ENCODE data around the gene FBXL15. TPM values are rescaled to one million over a fixed set of nuclear protein-coding genes. Genes with fewer than 3 reads are reported as not detected.

FBXL15 gene
- total and polyA plus RNA-seq, 10 donors = 16.7 to 28.7 (median 23.0) TPM

DNA sequence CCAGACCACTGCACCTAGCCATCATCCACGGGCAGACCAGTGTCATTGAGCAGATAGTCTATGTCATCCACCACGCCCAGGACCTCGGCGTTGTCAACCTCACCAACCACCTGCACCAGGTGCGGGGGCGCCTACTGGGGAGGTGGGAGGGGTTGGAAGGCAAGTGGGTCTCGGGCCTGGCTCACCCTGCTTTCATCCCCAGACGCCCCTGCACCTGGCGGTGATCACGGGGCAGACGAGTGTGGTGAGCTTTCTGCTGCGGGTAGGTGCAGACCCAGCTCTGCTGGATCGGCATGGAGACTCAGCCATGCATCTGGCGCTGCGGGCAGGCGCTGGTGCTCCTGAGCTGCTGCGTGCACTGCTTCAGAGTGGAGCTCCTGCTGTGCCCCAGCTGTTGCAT is 20.6 kb upstream of the FBXL15 start:
- Histone ChIP-seq H3K27ac (peak overlapping the region in 6 of 8 donors; percentile 87 to 100 (median 90)), H3K36me3 (peaks cover 0 to 70% (median 58%) of the 10 kb centered on the region in 6 donors), H3K4me3 (peak overlapping the region in 4 of 8 donors; percentile 49 to 74 (median 56)), H3K9me3 (no peaks in the 10 kb centered on the region), H3K27me3 (replicated peaks in 1 of 7) (no peaks in the 10 kb centered on the region), H3K4me1 (peaks cover 30 to 76% (median 53%) of the 10 kb centered on the region in 6 donors)
- DNase-seq = peak; percentile 79
- TF ChIP-seq POLR2A (IDR thresholded peaks at IDR 0.05) (no peak), POLR2AphosphoS5 (IDR thresholded peaks at IDR 0.05) (peak in 1 of 3 donors; percentile 0)
- 86 to 90% (median 90%) methylated on average over 2 to 17 of the region's 17 CpGs for WGBS, 5 donors
- intact Hi-C loops (cut with DNase I; ENCODE audit: low total_unique reads) = no loop called here

GRCh38 chr10:102400598-102401341 is 19.9 kb upstream of the FBXL15 start:
- intact Hi-C loops (cut with DNase I; ENCODE audit: low total_unique reads) = no loop called here

GRCh38 chr10:102401342-102401654 is 19.3 kb upstream of the FBXL15 start:
- peaks cover 28 to 65% (median 47%) of the 10 kb centered on the region in 6 donors for H3K4me1 ChIP-seq
- no peak for DNase-seq
- H3K36me3 ChIP-seq = peaks cover 0 to 69% (median 58%) of the 10 kb centered on the region in 6 donors
- WGBS, 5 donors = 84 to 94% (median 92%) methylated on average over 8 of the region's 8 CpGs
- no peaks in the 10 kb centered on the region for H3K27me3 ChIP-seq (replicated peaks in 1 of 7)
- TF ChIP-seq, protein P1, sequence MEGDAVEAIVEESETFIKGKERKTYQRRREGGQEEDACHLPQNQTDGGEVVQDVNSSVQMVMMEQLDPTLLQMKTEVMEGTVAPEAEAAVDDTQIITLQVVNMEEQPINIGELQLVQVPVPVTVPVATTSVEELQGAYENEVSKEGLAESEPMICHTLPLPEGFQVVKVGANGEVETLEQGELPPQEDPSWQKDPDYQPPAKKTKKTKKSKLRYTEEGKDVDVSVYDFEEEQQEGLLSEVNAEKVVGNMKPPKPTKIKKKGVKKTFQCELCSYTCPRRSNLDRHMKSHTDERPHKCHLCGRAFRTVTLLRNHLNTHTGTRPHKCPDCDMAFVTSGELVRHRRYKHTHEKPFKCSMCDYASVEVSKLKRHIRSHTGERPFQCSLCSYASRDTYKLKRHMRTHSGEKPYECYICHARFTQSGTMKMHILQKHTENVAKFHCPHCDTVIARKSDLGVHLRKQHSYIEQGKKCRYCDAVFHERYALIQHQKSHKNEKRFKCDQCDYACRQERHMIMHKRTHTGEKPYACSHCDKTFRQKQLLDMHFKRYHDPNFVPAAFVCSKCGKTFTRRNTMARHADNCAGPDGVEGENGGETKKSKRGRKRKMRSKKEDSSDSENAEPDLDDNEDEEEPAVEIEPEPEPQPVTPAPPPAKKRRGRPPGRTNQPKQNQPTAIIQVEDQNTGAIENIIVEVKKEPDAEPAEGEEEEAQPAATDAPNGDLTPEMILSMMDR (IDR thresholded peaks at IDR 0.05 in 8 of 11, conservative IDR thresholded peaks at IDR 0.05 in 3 of 11) = no peak
- TF ChIP-seq POLR2AphosphoS5 (IDR thresholded peaks at IDR 0.05) (no peak), POLR2A (IDR thresholded peaks at IDR 0.05) (no peak)
- H3K9me3 ChIP-seq = no peaks in the 10 kb centered on the region
- H3K27ac ChIP-seq = peak overlapping the region in 1 of 8 donors; percentile 100
- H3K4me3 ChIP-seq = no peak overlapping the region
- intact Hi-C loops (cut with DNase I; ENCODE audit: low total_unique reads) = no loop called here

More at GRCh38 chr10:102400598-102401341, 19.9 kb upstream of the FBXL15 start:
- no peaks in the 10 kb centered on the region for H3K27me3 ChIP-seq (replicated peaks in 1 of 7)
- no peaks in the 10 kb centered on the region for H3K9me3 ChIP-seq
- no peak overlapping the region for H3K4me3 ChIP-seq
- no peak for TF ChIP-seq POLR2A (IDR thresholded peaks at IDR 0.05)
- TF ChIP-seq, protein P1 (IDR thresholded peaks at IDR 0.05 in 8 of 11, conservative IDR thresholded peaks at IDR 0.05 in 3 of 11) = no peak
- no peak for TF ChIP-seq POLR2AphosphoS5 (IDR thresholded peaks at IDR 0.05)
- peaks cover 30 to 71% (median 51%) of the 10 kb centered on the region in 6 donors for H3K4me1 ChIP-seq
- DNase-seq = no peak
- H3K36me3 ChIP-seq = peaks cover 0 to 70% (median 58%) of the 10 kb centered on the region in 6 donors
- WGBS, 5 donors = 90 to 94% (median 92%) methylated on average over 20 to 22 of the region's 22 CpGs
- peak overlapping the region in 1 of 8 donors; percentile 100 for H3K27ac ChIP-seq

DNA sequence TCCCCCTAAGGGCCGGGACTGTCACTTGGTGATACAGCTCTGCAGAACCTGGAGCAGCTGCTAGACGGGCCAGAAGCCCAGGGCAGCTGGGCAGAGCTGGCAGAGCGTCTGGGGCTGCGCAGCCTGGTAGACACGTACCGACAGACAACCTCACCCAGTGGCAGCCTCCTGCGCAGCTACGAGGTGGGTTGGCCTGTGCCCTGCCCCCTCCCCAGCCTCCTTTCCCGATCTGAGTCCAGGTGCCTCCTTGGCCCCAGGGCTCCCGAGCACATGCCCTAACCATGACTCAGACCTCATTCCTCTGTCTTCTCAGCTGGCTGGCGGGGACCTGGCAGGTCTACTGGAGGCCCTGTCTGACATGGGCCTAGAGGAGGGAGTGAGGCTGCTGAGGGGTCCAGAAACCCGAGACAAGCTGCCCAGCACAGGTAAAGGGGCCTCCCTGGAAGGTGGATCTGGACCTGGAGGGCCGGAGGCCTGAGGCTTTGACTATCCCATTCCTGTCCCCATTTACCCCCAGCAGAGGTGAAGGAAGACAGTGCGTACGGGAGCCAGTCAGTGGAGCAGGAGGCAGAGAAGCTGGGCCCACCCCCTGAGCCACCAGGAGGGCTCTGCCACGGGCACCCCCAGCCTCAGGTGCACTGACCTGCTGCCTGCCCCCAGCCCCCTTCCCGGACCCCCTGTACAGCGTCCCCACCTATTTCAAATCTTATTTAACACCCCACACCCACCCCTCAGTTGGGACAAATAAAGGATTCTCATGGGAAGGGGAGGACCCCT is 18.7 kb upstream of the FBXL15 start:
- peaks cover 22 to 59% (median 41%) of the 10 kb centered on the region in 6 donors for H3K4me1 ChIP-seq
- intact Hi-C loops (cut with DNase I; ENCODE audit: low total_unique reads) = no loop called here
- TF ChIP-seq POLR2AphosphoS5 (IDR thresholded peaks at IDR 0.05) = peak in 2 of 3 donors; percentile 14 to 53
- TF ChIP-seq, protein P1 (IDR thresholded peaks at IDR 0.05 in 8 of 11, conservative IDR thresholded peaks at IDR 0.05 in 3 of 11) = no peak
- H3K9me3 ChIP-seq = no peaks in the 10 kb centered on the region
- peaks cover 0 to 63% (median 52%) of the 10 kb centered on the region in 6 donors for H3K36me3 ChIP-seq
- DNase-seq = no peak
- WGBS, 5 donors = 84 to 93% (median 92%) methylated on average over 16 to 18 of the region's 18 CpGs
- no peak overlapping the region for H3K4me3 ChIP-seq
- peak overlapping the region in 1 of 8 donors; percentile 14 for H3K27ac ChIP-seq
- H3K27me3 ChIP-seq (replicated peaks in 1 of 7) = peaks cover 0 to 2% (median 0%) of the 10 kb centered on the region in 7 donors
